HG02973 (cell line): ENCODE results near the gene ZSWIM5.
"Not testable (repeated sequence)": the region's sequence is repeated elsewhere in the genome, so short reads cannot be mapped to it uniquely, and the experiment has no call there.

Source experiments
- ATAC-seq: cut with Tn5 transposase; IDR thresholded peaks from one replicate; pipeline ENCODE4 v1.9.1; 2021; ENCODE audit warnings: moderate library complexity; ENCODE audit not compliant: unreplicated experiment

ZSWIM5 gene

DNA sequence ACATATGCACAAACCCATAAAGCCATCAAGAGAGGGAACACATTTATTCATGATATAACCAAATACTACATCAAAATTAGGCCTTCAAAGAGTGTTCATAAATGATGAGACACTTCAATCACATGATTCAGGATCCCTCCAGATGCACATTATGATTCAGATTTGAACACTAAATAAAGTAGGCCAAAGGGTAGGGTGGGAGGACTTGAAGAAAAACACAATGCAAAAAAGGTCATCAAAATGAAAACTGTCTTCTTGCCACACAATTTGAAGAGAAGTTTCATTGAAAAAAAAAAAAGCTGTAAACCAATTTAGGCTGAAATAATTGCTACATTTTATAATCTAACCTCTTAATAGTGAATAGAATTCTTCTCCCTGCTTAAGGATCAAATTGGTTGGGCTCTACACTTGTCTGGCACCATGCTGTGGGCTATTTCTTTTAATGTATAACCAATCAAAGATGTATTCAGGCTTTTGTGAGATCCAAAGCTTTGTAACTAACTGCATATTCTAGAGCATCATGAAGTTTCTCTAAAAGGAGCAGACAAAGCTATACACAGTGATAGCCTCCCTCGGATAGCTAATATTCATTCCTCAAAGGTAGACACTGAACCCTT, 58.1 kb downstream of the ZSWIM5 start:
- no peak for ATAC-seq

- no peak for ATAC-seq
Observed at GRCh38 chr1:45146833-45147232, 59.6 kb downstream of the ZSWIM5 start.

DNA sequence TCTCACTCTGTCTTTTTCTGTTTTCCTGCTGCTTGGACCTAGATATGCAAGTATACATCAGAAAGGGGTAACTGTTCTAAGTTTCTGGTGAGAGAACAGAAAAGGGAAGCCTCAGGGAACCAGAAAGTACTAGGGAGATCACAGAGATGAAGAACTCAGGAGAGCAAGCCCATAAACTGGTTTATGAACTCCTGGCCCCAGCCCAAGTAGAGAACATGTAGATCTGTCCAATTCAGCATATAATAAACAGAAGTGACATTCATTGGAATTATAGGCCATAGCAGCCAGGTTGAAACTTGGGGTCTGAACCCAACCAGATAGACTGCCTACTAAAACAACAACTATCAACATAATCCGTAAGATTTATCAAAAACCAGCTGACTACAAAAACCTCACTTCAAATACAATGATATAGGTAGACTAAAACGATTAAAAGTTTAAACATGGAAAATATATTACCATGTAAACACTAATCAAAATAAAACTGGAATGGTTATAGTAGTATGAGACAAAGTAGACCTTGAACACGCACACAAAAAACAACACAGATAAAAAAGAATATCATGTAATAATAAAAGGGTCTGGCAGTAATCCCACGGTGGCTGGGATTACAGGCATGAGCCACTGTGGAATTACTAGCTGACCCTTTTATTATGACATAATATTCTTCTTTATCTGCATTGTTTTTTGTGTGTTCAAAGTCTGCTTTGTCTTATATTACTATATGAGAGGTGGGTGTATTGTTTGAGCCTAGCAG, 65.0 kb downstream of the ZSWIM5 start:
- no peak for ATAC-seq

DNA sequence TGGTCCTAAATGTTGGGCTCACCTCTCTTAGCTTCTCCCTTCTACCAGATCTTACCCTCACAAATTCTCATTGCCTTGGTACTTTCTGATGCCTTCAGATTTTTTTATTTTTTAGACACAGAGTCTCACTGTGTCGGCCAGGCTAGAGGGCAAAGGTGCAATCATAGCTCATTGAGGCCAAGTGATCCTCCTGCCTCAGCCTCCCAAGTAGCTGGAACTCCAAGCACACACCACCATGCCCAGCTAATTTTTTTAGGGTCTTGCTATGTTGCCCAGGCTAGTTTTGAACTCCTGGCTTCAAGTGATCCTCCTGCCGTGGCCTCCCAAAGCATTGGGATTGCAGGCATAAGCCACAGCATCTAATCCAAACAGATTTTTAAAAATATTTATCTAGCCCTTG, 69.4 kb downstream of the ZSWIM5 start:
- ATAC-seq, result no peak

DNA sequence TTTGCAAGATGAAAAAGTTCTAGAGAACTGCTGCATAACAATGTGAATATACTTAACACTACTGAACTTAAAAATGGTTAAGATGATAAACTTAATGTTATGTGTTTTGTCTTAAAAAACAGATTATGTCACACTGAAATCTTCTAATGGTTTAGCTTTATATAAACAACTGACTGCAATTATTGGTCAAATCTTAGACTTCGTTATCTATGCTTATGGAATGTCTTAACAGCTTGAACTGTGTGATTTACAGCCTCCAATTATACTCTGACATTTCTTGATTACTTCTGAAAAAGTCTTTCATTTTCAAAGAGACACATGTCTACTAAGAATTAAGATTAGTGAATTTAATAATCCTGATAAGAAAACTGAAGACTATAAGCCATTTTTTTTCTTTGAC, 71.1 kb downstream of the ZSWIM5 start:
- no peak for ATAC-seq

DNA sequence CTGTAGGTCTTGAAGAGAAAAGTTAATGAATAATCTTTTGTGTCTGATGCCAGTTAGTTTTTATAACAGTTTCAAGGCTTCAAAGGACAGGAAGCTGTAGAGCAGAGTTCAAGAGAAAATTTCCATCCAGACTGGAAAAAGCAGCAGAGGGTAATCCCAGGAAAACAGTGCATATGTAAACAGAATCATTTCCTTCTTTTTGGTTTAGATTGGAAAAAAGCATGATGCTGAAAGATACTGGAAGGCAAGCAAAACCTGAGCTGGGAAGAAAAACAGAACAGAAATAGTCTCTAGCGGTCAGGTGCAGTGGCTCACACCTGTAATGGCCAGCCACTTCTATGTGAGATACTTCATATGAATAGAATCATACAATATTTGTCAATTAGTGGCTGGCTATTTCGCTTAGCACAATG, 71.9 kb downstream of the ZSWIM5 start:
- no peak for ATAC-seq

DNA sequence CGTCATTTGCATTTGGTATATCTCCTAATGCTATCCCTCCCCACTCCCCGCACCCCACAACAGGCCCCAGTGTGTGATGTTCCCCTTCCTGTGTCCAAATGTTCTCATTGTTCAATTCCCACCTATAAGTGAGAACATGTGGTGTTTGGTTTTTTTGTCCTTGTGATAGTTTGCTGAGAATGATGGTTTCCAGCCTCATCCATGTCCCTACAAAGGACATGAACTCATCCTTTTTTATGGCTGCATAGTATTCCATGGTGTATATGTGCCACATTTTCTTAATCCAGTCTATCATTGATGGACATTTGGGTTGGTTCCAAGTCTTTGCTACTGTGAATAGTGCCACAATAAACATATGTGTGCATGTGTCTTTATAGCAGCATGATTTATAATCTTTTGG, 73.7 kb downstream of the ZSWIM5 start:
- ATAC-seq, result not testable (repeated sequence)

- no peak for ATAC-seq
Observed at GRCh38 chr1:45123358-45123757, 83.0 kb downstream of the ZSWIM5 start.

DNA sequence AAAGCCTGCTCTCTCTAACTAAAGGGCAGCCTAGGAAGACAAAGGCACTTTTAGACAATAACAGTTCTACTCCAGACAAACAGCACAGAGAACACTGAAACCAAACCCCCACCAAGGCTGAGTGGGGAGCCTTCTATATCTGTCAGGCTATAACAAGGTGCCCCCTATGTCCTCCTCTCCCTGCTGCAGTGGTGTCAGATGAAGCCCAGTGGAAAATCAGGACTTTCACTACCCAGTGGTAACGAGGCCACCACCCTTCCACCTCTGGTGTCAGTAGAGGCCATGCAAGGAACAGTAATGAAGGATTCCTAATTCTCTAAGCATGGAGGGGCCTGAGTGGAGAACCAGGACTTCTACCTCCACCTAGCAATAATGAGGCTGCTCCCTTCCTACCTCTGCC, 83.7 kb downstream of the ZSWIM5 start:
- ATAC-seq, result no peak

DNA sequence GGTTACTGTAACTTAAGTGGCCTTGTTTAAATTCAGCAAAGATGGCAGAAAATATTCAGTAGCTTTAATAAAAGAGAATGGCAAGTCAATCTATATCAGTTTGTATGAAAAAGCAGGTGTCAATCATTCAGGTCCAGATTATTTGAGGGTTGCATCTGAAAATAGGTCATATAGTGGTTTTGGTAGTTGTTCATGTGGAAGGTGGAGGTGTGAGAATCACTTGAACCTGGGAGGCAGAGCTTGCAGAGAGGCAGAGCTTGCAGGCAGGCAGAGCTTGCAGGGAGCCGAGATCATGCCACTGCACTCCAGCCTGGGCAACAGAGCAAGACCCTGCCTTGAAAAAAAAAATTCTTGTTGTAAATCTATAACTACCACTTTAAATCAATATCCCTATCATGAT, 88.6 kb downstream of the ZSWIM5 start:
- no peak for ATAC-seq

DNA sequence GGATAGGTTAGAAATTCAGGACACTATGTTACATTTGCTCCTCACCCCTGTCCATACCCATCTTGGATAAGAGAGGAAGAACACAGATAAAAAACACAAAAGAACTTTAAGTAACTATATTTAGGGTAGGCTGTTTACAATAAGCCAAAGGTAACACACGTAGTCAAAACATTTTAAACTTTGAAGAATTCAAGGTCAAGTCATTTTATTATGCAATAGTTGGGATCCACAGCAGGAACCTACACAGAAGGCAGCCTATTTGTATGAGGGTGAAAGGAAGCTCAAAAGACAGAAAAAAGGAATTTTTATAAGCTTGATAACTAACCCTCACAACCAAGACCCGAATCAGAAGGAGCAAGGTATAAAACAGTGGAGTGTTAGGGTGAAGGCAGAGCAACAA, 89.6 kb downstream of the ZSWIM5 start:
- no peak for ATAC-seq

- ATAC-seq, result no peak
Observed at GRCh38 chr1:45116340-45116739, 90.1 kb downstream of the ZSWIM5 start.

- not testable (repeated sequence) for ATAC-seq
Observed at GRCh38 chr1:45115198-45115597, 91.2 kb downstream of the ZSWIM5 start.

DNA sequence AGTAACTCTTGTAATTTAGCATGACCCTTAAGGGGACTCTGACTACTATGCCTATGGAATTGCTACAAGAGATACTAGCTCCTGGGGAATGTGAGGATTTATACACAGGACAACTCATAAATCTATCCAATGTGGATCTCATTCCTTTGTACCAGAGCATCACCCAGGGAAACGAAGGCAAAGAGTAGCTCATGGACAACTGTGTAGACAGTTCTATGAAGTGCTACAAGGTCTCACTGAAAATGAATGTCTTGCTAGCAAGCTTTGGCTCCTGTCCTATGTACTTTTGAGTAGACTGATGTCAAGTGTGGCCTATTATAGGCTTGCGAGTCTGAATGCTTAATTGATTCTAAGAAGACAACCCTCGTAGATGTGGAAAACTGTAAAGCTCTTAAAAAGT, 93.7 kb downstream of the ZSWIM5 start:
- ATAC-seq, result no peak

DNA sequence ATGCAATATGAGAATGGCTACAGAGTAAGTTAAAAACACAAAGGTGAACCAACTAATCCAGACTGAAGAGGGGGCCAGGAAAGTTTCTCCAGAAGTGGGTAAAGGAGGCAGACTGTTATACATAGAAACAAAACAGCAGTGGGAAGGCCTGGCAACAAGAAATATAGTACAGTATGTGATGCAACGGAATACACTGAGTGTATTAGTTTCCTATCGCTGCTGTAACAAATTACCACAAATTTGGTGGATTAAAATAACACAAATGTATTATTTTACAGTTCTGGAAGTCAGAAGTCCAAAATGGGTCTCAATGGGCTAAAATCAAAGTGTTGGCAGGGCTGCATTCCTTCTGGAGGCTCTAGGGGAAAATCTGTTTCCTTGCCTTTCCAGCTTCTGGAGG, 95.2 kb downstream of the ZSWIM5 start:
- no peak for ATAC-seq

- ATAC-seq, result no peak
Observed at GRCh38 chr1:45107782-45108181, 98.6 kb downstream of the ZSWIM5 start.

DNA sequence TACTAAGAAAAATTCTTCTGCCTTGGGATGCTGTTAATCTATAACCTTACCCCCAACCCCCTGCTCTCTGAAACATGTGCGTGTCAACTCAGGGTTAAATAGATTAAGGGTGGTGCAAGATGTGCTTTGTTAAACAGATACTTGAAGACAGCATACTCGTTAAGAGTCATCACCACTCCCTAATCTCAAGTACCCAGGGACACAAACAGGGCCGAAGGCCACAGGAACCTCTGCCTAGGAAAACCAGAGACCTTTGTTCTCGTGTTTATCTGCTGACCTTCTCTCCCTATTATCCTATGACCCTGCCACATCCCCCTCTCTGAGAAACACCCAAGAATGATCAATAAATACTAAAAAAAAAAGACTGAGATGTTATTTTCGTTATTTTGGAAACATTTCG, 99.5 kb downstream of the ZSWIM5 start:
- not testable (repeated sequence) for ATAC-seq

DNA sequence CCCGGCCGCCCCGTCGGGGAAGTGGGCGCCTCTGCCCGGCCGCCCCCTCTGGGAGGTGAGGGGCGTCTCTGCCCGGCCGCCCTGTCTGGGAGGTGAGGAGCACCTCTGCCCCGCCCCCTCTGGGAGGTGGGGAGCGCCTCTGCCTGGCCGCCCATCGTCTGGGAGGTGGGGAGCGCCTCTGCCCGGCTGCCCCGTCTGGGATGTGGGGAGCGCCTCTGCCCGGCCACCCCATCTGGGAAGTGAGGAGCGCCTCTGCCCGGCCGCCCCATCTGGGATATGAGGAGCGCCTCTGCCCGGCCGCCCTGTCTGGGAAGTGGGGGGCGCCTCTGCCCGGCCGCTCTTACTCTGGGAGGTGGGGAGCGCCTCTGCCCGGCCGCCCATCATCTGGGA, 100.3 kb downstream of the ZSWIM5 start:
- ATAC-seq, result not testable (repeated sequence)

- not testable (repeated sequence) for ATAC-seq
Observed at GRCh38 chr1:45105486-45106155, 100.8 kb downstream of the ZSWIM5 start.

DNA sequence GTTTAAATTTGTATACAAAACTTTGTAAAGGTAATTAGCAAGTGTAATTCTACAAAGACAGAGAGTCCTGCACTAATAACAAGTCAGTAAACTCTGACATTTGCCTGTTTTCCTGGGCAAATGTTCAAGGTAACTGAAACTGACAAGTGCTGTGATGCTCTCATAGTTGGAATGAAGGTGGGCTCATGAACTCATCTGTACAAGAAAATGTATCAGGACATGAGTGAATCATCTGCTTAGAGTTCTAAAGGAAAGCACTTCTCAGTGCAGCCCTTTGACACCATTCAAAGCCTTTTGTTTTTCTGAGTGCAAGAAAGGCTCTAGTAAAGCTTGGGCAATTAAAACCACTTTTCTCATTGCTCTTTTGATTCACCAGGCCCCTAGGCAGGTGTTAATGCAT, 102.9 kb downstream of the ZSWIM5 start:
- no peak for ATAC-seq

DNA sequence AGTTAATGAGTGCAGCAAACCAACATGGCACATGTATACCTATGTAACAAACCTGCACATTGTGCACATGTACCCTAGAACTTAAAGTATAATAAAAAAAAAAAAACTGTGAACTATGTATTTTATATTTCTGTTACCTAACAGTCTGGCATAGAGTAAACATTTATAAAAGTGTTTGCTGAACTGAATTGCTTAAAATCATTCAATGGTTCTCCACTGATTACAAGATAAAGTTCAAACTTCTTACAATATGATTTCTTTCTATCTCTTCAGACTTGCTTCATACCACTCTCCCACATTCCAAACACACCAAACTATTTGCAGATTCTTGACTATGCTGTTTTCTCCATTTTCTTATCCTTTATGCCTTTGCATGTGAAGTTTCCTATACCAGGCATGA, 104.5 kb downstream of the ZSWIM5 start:
- no peak for ATAC-seq

- ATAC-seq, result not testable (repeated sequence)
Observed at GRCh38 chr1:45101528-45101927, 104.9 kb downstream of the ZSWIM5 start.
